Measurements from ENCODE around the gene BRINP3.

DNA sequence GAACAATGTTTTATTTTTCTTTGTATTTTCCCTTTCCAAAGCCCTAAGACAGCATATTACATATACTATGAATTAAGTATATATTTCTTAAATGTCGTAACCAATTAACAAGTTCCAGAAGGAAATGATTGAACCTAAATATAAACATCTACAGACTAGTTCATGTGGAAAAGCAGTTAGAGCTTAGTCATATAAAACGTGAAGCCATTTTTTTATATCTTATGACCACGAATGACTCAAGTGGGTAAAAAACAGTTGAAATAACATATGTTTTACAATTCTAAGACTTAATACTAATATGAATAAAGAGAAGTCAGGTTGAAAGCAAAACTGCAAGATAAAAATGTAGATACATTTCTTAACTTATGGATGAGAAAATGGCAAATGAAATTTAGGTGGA, 307.3 kb downstream of the BRINP3 start:
- TF ChIP-seq, protein P1, sequence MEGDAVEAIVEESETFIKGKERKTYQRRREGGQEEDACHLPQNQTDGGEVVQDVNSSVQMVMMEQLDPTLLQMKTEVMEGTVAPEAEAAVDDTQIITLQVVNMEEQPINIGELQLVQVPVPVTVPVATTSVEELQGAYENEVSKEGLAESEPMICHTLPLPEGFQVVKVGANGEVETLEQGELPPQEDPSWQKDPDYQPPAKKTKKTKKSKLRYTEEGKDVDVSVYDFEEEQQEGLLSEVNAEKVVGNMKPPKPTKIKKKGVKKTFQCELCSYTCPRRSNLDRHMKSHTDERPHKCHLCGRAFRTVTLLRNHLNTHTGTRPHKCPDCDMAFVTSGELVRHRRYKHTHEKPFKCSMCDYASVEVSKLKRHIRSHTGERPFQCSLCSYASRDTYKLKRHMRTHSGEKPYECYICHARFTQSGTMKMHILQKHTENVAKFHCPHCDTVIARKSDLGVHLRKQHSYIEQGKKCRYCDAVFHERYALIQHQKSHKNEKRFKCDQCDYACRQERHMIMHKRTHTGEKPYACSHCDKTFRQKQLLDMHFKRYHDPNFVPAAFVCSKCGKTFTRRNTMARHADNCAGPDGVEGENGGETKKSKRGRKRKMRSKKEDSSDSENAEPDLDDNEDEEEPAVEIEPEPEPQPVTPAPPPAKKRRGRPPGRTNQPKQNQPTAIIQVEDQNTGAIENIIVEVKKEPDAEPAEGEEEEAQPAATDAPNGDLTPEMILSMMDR (IDR thresholded peaks at IDR 0.05; ENCODE audit: low read depth, low read length): no peak
- TF ChIP-seq POLR2A (IDR thresholded peaks at IDR 0.05; ENCODE audit: extremely low read depth, insufficient read length) (no peak), MYC (IDR thresholded peaks at IDR 0.05; ENCODE audit: low read depth, low read length) (no peak)
- TF ChIP-seq, protein P2, sequence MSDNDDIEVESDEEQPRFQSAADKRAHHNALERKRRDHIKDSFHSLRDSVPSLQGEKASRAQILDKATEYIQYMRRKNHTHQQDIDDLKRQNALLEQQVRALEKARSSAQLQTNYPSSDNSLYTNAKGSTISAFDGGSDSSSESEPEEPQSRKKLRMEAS (IDR thresholded peaks at IDR 0.05; ENCODE audit: low read depth, low read length): no peak
